OCI-LY7 (cell line): ENCODE data around the gene MTUS2.

Experiments
- EZH2phosphoT487 ChIP-seq: fragments of 200-600 bp; sonication (generic); IDR thresholded peaks from 2 replicates; pipeline ENCODE4 v1.6.1; 2018; ENCODE audit warnings: low read depth, borderline replicate concordance, mild to moderate bottlenecking, mixed run types, antibody characterized with exemption, low read length, moderate library complexity, mixed read lengths
- TF ChIP-seq, protein P1 (sequence below): fragments of 200-600 bp; sonication (generic); conservative IDR thresholded peaks from 2 replicates; pipeline ENCODE4 v1.5.1; 2014; ENCODE audit warnings: mild to moderate bottlenecking, antibody characterized with exemption, low read length, moderate library complexity, mixed read lengths

DNA sequence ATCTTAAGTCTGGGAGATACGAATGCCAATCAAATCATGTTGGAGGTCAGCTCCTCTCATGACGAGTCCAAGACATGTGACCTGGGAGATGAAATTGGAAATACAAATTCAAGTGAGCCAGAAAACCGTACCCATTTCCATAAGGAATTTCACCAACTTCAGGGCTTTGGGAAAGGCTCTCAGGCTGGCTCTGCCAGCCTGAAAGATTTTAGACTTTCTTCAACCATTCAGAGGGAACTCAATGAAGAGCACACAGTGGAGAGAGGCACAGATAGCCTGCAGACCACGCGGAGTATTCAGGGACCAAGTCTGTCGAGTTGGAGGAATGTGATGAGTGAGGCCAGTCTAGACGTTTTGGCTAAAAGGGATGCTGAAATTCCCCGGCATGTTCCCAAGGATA is 204.6 kb downstream of the MTUS2 start:
- TF ChIP-seq, protein P1, sequence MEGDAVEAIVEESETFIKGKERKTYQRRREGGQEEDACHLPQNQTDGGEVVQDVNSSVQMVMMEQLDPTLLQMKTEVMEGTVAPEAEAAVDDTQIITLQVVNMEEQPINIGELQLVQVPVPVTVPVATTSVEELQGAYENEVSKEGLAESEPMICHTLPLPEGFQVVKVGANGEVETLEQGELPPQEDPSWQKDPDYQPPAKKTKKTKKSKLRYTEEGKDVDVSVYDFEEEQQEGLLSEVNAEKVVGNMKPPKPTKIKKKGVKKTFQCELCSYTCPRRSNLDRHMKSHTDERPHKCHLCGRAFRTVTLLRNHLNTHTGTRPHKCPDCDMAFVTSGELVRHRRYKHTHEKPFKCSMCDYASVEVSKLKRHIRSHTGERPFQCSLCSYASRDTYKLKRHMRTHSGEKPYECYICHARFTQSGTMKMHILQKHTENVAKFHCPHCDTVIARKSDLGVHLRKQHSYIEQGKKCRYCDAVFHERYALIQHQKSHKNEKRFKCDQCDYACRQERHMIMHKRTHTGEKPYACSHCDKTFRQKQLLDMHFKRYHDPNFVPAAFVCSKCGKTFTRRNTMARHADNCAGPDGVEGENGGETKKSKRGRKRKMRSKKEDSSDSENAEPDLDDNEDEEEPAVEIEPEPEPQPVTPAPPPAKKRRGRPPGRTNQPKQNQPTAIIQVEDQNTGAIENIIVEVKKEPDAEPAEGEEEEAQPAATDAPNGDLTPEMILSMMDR: no peak
- TF ChIP-seq EZH2phosphoT487: no peak
